Fibroblast of skin of back (primary cell): ENCODE results near the gene LRRTM3. TPM values are rescaled to one million over a fixed set of nuclear protein-coding genes. Genes with fewer than 3 reads are reported as not detected.

Source experiments
- DNase-seq: peaks from one replicate; pipeline ENCODE4 v3.0.0-alpha.2; 2013
- polyA plus RNA-seq, 2 experiments: library from polyadenylated mRNA; unstranded; fragments of 120-200 nt; gene quantifications; one replicate each; pipeline ENCODE4 v1.2.1, GENCODE V29; 2013; ENCODE audit not compliant: insufficient read length in 2 of 2

Gene LRRTM3
- polyA plus RNA-seq (2013, experiment 1 of 2; ENCODE audit: insufficient read length) = 0.08 TPM
- 0.11 TPM for polyA plus RNA-seq (2013, experiment 2 of 2; ENCODE audit: insufficient read length)

DNA sequence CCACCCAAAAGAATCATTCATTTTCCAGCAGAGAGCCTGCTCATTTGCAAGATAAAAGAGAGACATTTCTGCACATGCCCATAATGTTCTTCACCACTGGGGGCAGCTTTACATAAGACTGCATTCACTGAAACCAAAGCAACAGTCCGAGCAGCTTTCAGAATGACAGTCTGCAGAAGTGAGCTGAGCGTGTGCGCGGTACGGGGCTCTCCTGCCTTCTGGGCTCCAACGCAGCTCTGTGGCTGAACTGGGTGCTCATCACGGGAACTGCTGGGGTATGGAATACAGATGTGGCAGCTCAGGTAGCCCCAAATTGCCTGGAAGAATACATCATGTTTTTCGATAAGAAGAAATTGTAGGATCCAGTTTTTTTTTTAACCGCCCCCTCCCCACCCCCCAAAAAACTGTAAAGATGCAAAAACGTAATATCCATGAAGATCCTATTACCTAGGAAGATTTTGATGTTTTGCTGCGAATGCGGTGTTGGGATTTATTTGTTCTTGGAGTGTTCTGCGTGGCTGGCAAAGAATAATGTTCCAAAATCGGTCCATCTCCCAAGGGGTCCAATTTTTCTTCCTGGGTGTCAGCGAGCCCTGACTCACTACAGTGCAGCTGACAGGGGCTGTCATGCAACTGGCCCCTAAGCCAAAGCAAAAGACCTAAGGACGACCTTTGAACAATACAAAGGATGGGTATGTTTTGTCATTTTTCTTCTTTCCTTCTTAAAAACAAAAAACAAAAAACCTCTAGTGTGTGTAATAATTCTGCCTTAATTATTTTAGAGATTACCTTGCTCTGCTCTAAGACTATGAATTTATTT lies at the start of gene LRRTM3:
LRRTM3 (plus strand) TSS at position 141 of the 820 bp plus-strand sequence.
- peak; percentile 82 for DNase-seq

DNA sequence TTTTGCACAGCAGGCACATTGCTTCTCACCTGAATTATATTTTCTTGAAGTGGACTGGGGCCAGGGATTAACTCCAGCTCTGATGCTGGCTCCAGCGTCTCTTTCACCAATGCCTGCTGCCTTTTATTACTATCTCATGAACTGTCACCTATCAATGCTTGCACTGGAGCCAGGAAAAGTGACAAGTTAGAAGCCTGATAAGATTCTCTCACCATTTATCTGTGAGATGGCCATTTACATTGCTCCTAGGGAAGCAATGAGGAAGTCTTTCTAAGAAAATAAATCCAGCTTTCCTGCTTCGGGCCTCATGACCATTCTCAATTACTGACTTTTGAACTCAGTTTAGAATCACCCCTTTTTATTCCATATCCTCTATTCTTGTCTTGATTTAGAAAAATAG lies 48.5 kb upstream of the LRRTM3 start:
- no peak for DNase-seq

- no peak for DNase-seq
These were observed 45.5 kb upstream of the LRRTM3 start for GRCh38 chr10:66880292-66880691.

GRCh38 chr10:66880826-66881225 lies 45.0 kb upstream of the LRRTM3 start:
- DNase-seq = no peak

GRCh38 chr10:66881814-66882213 lies 44.0 kb upstream of the LRRTM3 start:
- no peak for DNase-seq

DNA sequence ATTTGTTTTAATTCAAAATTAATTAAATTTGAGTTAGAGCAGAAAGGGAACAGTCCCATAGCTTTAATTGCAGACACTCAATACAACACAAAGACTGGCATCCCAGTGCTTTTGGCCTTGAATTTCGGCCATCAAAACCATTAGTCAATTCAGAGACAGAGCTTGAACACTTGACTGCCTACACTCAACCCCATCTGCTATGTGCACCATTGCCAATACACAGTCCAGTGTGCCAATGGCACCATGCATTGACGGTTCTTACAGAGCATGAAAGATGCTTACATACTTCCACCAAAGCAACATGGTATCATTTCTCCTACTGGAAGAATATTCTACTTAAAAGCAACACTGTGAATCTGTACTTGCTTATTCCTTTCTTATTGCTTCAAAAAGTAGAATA lies 43.6 kb upstream of the LRRTM3 start:
- DNase-seq = no peak

DNA sequence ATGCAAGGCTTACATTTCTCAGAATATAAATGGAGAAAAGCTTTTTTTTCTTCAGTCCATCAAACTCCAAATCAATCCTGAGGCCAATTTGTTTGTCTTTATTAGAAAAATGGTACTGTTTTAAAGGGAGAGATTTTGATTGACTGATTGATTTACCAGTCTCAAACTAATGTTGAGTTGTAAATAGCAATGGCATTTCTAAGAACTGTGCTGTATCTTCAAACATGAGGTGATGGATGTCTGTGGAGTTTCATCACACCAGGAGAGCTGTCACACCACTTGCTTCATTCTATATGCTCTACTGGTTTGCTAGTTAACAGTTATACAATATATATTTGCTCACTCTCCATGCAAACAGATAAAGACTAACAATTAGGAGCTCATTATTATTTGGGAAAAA lies 39.0 kb upstream of the LRRTM3 start:
- DNase-seq = no peak

DNA sequence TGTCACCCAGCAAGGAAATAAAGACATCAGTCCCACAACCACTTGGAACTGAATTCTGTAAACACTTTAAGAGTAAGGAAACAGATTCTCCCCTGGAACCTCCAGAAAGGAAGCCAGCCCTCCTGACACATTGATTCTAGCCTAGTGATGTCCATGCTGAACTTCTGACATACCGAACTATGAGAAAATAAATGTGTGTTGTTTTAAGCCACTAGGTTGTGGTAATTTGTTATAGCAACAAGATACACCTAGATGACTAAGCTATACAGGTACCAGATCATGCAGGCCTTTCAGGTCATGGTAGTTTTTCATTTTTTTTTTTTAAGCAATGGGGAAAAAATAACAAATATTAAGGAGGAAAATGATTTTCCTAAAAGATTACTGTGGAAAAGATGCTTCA lies 37.6 kb upstream of the LRRTM3 start:
- DNase-seq = no peak

DNA sequence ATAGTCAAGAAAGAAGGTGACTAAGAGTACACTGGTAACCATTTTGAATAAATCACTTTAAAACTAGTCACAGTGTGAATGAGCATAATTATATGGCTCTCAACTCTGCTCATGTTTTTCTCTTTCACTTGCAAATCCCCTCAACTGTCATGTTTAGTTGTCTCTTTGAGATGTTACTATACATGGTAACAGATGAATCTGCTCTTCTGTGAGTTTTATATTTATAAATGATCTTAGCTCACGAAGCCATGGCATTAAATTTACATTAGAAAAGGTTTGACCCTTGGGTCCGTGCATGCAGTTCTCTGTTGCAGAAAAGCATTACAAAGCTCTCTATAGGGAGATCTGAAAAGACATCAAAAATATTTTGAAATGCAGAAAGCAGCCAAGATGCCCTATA lies 33.0 kb upstream of the LRRTM3 start:
- no peak for DNase-seq

- DNase-seq = no peak
These were observed 15.2 kb upstream of the LRRTM3 start for GRCh38 chr10:66910671-66911070.

DNA sequence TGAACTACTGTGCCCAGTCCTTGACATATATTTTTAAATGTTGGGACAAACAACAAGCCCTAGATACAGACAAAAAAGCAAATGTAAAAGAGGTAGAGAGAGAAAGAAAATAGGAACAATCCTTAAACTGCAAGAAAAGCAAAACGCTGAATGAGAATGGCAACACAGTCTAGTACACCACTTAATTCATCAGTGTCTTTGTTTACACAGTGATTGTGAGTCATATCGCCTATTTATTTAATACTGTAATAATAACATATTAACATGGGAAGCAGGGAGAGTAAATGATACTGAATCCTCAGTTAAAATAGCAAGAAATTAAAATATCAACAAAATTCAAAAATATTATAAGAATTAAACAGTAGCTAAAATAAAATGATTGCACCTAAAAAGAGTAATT lies 9.8 kb upstream of the LRRTM3 start:
- DNase-seq = no peak

GRCh38 chr10:66917104-66917503 lies 8.7 kb upstream of the LRRTM3 start:
- no peak for DNase-seq

- no peak for DNase-seq
These were observed 6.6 kb upstream of the LRRTM3 start for GRCh38 chr10:66919248-66919647.

GRCh38 chr10:66924674-66925345 lies 1.0 kb upstream of the LRRTM3 start:
- no peak for DNase-seq

- no peak for DNase-seq
These were observed 463 bp upstream of the LRRTM3 start for GRCh38 chr10:66925373-66925772.

- DNase-seq = no peak
These were observed 1.0 kb downstream of the LRRTM3 start for GRCh38 chr10:66926841-66927240.

DNA sequence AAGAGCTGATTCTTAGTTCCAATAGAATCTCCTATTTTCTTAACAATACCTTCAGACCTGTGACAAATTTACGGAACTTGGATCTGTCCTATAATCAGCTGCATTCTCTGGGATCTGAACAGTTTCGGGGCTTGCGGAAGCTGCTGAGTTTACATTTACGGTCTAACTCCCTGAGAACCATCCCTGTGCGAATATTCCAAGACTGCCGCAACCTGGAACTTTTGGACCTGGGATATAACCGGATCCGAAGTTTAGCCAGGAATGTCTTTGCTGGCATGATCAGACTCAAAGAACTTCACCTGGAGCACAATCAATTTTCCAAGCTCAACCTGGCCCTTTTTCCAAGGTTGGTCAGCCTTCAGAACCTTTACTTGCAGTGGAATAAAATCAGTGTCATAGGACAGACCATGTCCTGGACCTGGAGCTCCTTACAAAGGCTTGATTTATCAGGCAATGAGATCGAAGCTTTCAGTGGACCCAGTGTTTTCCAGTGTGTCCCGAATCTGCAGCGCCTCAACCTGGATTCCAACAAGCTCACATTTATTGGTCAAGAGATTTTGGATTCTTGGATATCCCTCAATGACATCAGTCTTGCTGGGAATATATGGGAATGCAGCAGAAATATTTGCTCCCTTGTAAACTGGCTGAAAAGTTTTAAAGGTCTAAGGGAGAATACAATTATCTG lies 1.6 kb downstream of the LRRTM3 start:
- no peak for DNase-seq

DNA sequence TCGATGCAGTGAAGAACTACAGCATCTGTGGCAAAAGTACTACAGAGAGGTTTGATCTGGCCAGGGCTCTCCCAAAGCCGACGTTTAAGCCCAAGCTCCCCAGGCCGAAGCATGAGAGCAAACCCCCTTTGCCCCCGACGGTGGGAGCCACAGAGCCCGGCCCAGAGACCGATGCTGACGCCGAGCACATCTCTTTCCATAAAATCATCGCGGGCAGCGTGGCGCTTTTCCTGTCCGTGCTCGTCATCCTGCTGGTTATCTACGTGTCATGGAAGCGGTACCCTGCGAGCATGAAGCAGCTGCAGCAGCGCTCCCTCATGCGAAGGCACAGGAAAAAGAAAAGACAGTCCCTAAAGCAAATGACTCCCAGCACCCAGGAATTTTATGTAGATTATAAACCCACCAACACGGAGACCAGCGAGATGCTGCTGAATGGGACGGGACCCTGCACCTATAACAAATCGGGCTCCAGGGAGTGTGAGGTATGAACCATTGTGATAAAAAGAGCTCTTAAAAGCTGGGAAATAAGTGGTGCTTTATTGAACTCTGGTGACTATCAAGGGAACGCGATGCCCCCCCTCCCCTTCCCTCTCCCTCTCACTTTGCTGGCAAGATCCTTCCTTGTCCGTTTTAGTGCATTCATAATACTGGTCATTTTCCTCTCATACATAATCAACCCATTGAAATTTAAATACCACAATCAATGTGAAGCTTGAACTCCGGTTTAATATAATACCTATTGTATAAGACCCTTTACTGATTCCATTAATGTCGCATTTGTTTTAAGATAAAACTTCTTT lies 2.3 kb downstream of the LRRTM3 start:
- peak; percentile 54 for DNase-seq

DNA sequence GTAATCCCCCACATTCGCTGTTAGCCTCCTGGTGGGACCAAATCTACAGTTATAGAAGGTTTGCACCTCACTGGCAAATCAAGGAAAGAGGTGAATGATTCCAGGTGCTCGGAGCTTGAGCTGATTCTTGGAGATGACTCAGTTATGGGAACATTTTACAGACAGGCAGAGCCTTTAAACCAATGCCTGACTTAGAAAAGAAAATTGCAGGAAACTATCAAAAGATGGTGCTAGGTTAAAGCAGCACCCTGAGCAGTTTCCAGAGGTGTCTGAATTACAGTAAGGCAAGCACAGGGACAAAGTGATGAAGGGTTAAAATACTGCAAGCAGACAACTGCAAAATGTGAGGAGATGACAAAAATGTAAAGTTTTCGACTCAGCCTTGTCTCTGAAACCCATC lies 2.9 kb downstream of the LRRTM3 start:
- no peak for DNase-seq

- DNase-seq = no peak
These were observed 3.5 kb downstream of the LRRTM3 start for GRCh38 chr10:66929375-66929774.

DNA sequence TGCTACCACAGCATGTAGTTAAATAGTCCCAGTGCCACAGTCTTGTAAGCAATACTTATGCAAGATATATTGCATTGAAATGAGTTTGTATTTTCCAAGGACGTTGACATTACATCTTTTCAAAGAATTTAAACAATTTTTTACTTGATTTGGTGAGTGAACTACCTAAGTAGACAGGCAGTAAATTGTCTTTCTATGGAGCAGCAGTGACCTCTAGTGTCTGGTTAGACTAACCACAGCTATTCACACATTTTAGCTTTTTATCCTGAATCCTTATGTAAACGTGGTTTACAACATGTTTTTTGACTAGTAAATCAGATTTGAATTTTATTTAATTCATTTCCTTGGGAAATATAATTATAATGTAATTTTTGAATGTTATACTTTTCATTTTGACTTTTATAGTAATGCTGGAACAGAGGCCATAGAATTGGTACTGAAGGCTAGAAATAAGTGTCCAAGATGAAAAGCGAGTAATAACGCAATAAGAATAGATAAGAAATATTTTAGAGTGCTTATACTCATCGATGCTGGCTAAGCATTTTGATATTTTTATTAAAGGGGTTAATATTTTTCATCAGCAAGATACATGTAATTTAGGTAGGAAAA lies 5.6 kb downstream of the LRRTM3 start:
- DNase-seq = peak; percentile 68

- DNase-seq = no peak
These were observed 6.1 kb downstream of the LRRTM3 start for GRCh38 chr10:66931949-66932343.
